ENCODE results near the gene KIF5A.
"Not testable (repeated sequence)": the region's sequence is repeated elsewhere in the genome, so short reads cannot be mapped to it uniquely, and the experiment has no call there.

The KIF5A gene

GRCh38 chr12:57549909-57550640, at the start of gene KIF5A:
KIF5A (plus strand) TSS chr12:57550044; CDS start chr12:57550272, 228 bp downstream.
- DNase-seq (ENCODE audit: low read depth in 2 of 2), result peak; percentile 25 to 52

GRCh38 chr12:57500213-57500612, 49.6 kb upstream of the KIF5A start:
- no peak for DNase-seq (ENCODE audit: low read depth in 2 of 2)

GRCh38 chr12:57502311-57502969, 47.4 kb upstream of the KIF5A start:
- DNase-seq (ENCODE audit: low read depth in 2 of 2), result not testable (repeated sequence)

- DNase-seq (ENCODE audit: low read depth in 2 of 2), result not testable (repeated sequence)
Observed at GRCh38 chr12:57506541-57506940, 43.3 kb upstream of the KIF5A start.

GRCh38 chr12:57507796-57508195, 42.0 kb upstream of the KIF5A start:
- not testable (repeated sequence) for DNase-seq (ENCODE audit: low read depth in 2 of 2)

GRCh38 chr12:57511161-57511560, 38.7 kb upstream of the KIF5A start:
- no peak for DNase-seq (ENCODE audit: low read depth in 2 of 2)

GRCh38 chr12:57511588-57512325, 38.1 kb upstream of the KIF5A start:
- no peak for DNase-seq (ENCODE audit: low read depth in 2 of 2)

GRCh38 chr12:57512665-57513064, 37.2 kb upstream of the KIF5A start:
- no peak for DNase-seq (ENCODE audit: low read depth in 2 of 2)

- no peak for DNase-seq (ENCODE audit: low read depth in 2 of 2)
Observed at GRCh38 chr12:57513266-57513665, 36.6 kb upstream of the KIF5A start.

GRCh38 chr12:57513677-57514076, 36.2 kb upstream of the KIF5A start:
- not testable (repeated sequence) for DNase-seq (ENCODE audit: low read depth in 2 of 2)

- not testable (repeated sequence) for DNase-seq (ENCODE audit: low read depth in 2 of 2)
Observed at GRCh38 chr12:57514246-57514645, 35.6 kb upstream of the KIF5A start.

GRCh38 chr12:57514720-57515407, 35.0 kb upstream of the KIF5A start:
- DNase-seq (ENCODE audit: low read depth in 2 of 2), result no peak

- DNase-seq (ENCODE audit: low read depth in 2 of 2), result no peak
Observed at GRCh38 chr12:57515408-57515933, 34.4 kb upstream of the KIF5A start.

GRCh38 chr12:57515934-57516541, 33.8 kb upstream of the KIF5A start:
- no peak for DNase-seq (ENCODE audit: low read depth in 2 of 2)

- no peak for DNase-seq (ENCODE audit: low read depth in 2 of 2)
Observed at GRCh38 chr12:57516617-57517153, 33.2 kb upstream of the KIF5A start.

- no peak for DNase-seq (ENCODE audit: low read depth in 2 of 2)
Observed at GRCh38 chr12:57517187-57517586, 32.7 kb upstream of the KIF5A start.

- DNase-seq (ENCODE audit: low read depth in 2 of 2), result not testable (repeated sequence)
Observed at GRCh38 chr12:57517718-57518117, 32.1 kb upstream of the KIF5A start.

- DNase-seq (ENCODE audit: low read depth in 2 of 2), result no peak
Observed at GRCh38 chr12:57518176-57518919, 31.5 kb upstream of the KIF5A start.

GRCh38 chr12:57518920-57519795, 30.7 kb upstream of the KIF5A start:
- DNase-seq (ENCODE audit: low read depth in 2 of 2), result no peak

GRCh38 chr12:57519796-57520052, 30.1 kb upstream of the KIF5A start:
- peak in 1 of 2 donors; percentile 15 for DNase-seq (ENCODE audit: low read depth in 2 of 2)
